ENCODE data around the gene MAGI1.

MAGI1 gene

DNA sequence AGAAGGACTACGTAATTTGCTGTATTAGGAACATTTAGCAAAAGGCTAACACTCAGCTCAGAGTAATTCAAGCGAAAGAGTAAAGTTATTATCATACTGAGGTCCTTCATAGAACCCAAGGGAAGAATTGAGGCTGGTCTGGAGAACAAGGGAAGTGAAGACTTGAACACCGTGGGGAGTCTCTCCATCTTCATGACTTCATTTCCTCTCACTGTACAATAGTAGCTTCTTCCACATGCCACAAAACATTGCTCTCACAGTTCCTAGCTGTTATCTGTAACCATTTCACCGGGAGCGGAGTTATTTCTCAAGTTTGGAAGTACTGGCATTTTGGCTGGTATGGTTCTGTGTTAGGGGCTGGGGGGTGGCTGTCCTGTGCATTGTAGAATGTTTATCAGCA lies 69.7 kb downstream of the MAGI1 start:
- no peak for DNase-seq

DNA sequence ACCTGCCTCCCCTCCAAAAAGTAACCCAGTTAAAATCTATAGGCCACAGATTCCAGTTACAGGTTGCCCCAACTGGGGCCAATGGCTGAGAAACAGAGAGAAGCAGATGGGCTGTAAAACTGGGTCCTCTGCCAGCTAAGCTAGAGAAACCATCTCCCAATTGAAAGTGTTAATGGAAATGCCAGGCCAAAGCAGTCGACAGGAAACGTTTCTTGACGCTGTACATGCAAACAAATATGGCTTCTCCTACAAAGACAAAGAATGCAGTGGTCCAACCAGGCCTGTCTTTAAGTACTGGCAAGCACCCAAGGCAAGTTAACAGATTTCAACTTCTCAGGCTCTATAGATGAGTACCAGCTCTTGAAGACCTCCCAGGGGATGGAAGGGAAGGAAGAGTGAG lies 71.3 kb downstream of the MAGI1 start:
- DNase-seq = no peak

DNA sequence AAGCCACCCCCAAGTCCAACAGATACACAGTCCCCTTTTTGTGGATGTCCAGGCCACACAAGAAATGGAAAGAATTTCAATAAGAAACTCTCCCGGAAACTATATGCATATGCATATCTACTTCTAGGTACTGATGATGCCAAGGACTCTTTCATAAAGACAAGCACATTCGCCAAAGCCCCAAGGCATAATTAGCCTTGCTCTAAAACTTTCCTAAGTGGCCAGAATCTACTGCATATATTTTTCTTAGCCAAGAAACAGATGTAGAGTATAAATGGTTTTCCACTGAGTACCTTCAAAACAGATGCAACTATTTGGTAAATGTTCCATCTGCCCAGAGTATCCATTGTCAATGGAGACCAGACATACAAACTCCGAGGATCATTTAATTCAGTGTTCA lies 73.9 kb downstream of the MAGI1 start:
- DNase-seq = no peak

DNA sequence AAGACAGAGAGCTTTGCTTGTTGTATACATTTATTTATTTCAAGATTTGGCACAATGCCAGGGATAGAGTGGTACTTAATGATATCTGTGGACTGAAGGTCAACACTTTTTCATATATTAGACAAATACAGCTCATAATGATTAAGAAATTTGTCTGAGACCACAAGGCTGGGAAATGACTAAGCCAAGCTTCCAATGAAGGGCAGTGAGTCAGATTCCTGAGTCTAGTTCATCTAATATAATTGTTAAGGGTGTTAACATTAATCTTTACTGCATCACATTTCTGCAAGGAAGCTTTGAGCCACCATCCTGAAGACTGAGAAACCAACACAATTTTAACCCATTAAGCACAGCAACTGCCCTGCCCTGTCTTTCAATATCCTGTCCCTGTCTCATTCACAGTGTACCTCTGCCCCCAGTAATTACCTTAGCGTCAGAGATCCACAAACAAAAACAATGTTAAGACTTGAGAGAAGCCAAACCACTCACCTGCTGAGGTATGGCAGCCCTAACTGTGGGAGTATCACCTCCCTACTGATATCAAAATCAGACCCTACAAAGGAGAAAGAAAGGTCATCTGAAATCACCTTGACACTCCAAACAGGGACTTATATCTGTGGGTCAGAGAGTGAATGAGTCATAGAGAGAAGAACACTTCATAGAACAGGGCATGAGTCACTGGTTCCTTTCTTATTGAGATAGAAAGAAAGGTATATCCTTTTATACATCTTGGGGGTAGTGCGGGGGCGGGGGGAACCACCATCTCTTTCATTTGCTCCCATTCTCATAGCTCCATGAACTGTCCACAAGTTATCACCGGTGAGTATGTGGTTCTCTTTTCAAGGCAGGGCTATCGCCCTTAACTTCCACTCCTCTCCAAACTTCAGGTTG lies 74.7 kb downstream of the MAGI1 start:
- DNase-seq = no peak

DNA sequence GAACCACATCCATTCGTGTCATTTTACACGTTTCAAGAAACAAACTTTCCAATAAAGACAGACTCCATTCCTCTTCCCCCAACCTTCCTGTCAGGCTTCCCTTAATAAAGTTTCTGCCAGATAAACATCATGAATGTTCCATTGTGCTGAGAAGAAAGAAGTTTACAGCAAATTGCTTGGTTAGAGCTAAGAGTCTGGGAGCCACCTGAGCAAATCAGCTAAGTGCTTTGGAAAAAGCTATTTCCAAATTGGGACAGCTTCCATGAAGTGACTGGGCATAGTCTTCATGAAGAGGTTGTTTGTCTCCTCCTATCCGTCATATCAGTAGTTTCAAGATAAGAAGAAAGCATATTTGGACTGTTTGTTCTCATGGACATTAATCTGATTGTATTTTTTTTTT lies 77.0 kb downstream of the MAGI1 start:
- no peak for DNase-seq

DNA sequence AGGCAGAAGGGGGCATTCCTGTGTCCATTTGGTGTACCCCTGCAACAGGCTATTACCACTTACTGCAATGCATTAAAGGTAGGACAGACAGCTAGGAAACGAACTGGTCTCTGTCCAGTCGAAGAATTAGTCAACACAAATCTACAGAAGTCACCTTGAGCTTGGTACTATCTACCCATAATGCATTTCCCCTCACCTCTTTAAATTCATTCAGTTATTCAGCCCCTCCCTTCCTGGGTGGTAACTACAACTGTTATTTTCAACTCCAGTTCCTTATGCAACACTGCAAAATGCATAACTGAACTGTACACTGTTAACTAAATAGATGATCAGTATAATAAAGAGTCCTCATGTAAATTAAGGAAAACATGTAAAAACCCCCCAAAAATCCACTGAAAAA lies 77.6 kb downstream of the MAGI1 start:
- no peak for DNase-seq

DNA sequence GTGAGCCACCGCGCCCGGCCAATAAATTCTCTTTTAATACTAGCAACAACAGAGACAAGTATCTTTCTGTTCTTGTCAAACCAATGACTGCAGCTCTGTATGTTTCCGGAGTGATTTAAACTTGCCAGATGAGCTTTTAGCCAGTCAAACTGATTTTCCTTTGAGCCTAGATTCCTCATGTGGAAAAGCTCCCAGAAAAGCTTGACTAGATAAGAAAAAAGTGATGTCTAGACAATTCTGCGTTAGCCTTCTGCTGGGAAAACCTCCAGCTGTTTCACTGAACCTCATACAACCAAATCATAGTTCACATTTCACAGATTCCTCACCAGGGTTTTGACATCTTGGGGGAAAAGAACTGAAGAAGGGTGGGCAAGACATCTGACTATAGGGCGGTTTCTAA lies 78.6 kb downstream of the MAGI1 start:
- DNase-seq = no peak

DNA sequence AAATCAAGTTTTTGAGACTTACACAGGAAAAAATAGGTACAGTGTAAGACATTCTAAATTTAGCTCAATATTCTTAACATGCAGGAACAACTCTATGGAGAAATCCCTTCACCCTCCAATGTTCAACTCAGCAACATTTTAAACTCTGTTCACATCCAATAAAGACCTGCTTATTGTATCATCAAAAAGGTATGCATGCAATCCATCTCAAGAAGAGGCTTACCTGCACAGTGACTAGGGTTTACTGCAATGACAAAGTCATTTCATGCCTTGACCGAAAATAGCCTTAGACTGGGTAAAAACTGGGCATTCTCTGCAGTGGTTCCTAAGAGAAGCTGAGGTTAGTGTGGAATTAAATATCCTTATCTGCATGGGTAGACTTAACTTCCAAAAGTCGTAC lies 80.5 kb downstream of the MAGI1 start:
- no peak for DNase-seq

DNA sequence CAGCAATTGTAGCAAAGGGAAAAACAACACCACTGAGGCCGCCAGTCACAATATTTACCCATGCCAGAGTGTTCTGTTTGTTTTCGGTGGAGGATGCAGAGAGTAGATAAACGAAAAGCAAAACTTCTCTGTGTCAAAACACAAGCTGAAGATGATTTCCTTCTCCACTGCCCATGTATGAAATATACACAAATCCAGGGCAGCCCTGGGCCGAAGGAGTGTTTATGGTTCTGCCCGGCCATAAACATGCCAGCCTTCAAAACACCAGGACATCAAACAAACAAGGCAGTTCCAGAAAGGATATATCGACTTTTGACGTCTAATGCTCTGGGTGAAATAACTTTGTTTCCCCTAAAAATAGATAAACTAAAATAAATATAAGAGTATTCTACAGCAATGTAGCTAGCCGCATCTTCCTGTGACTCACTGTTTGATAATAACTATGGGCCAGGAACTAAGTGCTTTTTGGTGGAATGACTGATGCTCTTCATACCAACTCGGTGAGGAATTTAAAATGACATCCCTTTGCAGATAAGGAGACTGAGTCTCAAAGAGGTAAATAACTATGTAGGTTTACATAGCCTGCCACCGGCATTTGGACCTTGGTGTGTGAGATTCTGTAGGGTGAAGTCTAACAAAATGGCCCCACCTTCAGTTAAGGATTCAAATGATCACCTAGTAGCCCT lies 82.8 kb downstream of the MAGI1 start:
- no peak for DNase-seq

DNA sequence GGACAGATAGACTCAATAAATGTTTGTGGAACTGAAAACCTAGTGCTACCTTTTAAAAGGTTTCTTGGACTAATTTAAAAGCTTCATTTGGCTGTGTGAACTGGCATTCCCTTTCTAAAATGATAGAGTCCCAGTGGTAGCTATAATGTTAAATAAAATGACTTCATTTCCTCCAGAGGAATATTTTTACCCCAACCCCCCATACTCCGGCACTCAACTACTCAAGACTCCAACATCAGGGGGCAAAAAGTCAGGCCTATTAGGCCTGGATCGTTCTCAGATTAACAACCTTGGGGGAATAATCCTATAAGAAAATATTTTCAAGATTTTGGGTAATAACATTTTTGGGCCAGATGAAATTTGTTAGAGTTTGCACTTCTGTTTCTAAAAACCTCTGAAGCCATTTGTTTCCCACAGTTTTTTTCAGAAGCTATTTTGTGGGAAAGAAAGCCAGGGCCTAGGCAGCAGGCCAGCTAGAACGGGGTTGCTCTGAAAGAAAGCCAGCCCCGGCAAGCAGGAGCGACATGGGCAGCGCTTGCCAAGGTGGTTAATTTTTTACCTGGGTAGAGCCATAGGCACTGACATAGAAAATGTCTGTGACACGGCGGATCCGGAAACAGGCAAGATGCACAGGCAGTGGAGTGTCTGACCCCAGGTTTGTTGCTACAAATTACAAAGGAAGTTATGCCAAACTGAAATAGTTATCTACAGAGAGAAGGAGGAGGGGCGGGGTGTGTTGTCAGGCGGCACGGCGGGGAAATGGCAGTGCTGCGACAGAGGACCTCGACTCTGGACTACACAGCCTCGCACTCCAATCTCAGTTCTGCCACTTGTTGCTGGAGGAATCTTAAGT lies 84.6 kb downstream of the MAGI1 start:
- no peak for DNase-seq

DNA sequence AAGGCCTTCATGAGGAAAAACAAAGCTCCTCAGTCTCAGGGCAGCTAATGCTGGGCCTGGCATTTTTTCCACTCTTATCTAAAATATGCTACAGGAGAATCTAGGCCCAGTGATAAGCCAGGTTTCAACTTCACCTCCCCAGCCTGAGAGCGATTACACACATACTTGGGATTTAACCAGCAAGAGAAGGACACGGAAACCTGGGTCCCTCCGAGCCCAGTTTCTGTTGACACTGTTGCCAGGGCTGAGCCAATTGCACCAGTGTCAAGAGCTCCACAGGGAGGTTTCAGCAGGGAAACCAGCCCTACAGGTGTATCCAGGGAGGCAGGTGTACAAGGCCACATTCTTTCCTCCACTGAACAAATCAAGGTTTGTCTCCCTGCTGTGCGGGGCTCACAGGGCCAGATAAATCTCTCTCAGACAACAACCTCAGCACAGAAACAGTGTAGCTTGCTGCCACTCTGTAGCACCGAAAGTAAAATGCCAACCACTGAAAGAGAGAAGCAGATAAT lies 85.4 kb downstream of the MAGI1 start:
- DNase-seq = peak; percentile 67

DNA sequence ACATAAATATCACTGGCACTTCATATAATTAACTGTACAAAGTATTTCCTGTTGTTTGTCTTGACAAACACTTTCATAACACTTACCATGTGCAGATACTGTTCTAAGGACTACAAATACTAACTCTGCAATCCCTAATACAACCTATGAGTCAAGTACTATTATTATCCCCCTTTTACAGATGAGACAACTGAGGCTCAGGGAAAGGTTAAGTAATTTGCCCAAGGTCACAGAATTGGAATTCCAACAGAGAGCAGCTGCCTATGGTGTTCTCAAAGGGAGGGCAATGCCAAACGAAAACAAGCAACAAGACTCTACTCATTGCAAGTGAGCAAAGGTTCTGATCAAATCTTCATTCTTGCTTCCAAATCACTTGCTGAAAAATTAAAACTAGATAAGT lies 85.9 kb downstream of the MAGI1 start:
- no peak for DNase-seq

DNA sequence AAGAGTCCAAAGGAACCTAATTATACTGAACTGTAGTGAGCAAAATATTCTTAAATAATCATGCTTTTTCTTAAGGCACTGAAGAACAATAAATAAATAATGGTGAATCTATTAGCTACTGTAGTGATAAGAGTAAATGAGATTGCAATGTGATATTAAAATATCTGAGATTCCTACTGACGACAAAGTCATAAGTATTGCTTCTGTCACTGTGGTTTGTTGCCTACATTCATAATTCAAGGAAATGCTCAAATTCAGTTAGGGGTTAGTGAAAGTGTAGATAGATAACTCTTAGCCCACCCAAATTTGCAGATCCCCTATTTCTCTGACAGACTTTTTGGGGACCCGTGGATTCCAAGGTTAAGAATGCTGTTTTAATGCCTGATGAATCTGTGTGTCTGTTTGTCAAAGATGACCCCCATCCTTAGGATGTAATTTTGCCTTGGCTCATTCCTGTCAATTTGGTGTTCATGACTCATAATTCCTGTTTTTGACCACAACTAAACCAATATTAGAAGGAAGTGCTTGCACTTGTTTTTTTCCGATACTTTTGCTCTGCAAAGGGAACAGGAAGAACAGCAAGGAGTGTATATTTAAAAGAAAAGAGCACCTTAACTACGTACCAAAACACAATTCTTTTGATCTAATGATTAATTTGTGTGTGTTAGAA lies 86.7 kb downstream of the MAGI1 start:
- DNase-seq = no peak

DNA sequence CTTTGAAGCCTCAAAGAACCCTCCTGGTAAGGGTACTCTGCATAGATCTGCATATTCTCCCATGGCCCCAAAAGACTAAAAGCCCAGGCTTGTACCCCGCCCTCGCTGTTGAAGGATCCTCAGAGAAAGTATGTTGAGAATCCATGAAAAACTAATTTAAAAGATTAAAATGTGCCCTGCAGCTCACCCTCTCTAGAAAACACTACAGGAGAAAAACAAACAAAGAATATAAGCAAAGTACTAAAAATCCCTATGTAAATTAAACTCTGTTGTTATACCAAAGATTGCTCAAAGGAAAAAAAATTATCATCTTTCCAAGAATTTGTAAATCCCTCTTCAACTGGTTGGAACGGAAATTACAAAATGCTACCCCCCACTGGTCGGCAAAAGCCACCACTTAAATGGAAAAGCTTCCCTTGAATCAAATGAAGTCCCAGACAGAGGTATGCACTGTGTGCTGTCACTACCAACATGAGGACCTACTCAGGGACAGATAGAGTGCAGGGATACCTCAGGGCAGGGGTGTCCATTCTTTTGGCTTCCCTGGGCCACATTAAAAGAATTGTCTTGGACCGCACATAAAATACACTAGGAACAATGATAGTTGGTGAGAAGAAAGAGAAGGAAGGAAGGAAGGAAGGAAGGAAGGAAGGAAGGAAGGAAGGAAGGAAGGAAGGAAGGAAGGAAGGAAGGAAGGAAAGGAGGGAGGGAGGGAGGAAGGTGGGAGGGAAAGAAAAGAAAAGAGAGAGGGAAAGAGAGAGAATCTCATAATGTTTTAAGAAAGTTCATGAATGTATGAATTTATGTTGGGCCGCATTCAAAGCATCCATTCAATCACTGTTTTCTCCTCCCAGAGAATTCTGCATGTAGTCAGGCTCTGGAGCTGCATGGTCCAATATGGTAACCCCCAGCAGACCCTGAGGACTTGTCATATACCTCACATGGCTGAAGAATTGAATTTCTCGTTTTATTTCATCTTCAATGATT lies 88.1 kb downstream of the MAGI1 start:
- no peak for DNase-seq

DNA sequence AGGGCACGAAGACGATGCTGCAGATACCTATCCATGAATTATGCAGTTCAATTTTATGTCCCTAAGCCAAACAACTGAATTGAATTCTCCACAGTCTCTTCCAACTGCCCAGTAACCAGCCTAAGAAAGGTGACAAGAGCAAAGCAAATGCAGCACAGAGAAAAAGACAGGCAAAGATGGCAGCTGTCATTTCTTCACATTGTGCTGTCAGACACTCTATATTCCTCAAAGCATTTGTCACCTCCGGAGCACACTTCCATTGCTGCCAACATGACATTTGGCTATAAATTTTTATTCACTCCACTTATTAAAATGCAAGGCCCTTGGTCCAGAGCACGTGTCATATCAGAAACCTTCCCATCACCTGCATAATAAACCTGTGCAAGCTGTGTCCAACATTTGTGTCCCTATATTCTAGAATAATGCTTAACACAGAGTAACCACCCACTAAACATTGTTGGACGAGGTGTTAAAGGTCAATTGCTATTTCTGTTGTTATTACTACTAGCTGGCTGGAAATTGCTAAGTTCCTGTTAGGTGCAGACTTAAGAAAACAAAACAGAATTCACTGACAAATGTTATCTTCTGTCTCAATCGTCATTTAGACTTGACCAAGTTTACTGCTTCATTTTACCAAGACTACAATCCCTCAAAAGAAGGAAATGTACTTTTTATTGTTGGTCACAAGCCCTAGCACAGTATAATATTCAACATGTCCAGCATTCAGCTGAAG lies 89.7 kb downstream of the MAGI1 start:
- no peak for DNase-seq

DNA sequence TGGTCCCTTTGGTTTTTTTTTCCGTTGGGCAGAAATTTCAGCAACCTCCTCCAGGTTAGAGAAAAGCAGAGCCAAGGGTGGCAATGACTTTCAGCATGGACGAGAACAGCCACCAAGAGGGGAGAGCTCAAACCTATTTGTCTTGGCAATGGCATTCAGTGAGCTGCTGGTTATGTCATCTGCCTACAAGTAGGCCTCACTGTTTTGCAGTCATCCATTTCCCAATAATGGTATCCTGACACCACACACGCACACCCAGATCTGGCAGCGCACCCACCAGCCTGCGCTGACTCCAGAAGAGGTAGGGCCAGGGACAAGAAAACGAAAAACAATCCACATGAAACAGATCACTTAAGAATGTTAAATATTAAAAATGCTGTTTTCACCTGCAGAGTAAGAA lies 92.3 kb downstream of the MAGI1 start:
- DNase-seq = no peak

DNA sequence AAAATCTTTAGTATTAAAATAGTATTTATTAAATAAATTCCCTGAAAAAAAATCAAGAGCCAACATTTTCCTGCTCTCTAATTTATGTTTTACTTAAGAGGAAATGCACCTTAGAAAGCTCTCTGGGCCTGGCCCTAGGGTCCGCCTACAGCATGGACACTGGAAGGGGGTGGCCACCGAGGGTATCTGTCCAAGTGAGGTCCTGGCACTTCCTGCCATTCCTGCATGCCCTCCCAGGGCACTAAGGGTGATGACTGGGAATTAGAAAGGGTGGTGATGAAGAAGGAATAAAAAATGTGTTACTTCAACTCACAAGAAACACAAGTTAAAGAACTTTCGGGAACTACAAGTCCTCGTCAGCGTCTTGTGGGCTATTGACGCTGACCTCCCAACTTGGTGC lies 92.8 kb downstream of the MAGI1 start:
- no peak for DNase-seq

DNA sequence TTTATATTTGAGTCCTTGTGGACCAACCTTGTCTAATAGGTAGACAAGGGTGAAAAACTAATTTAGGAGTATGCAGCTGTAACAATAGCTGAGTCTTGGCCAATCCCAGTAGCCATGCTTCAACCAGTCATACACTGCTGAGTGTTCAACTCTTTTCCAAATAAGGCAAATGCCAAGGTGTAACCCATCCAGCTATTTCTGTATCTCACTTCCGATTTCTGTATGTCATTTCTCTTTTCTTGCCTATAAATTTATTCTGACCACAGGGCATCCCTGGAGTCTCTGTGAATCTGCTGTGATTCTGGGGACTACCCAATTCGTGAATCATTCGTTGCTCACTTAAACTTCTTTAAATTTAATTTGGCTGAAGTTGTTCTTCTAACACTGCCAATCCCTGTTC lies 93.2 kb downstream of the MAGI1 start:
- DNase-seq = no peak

DNA sequence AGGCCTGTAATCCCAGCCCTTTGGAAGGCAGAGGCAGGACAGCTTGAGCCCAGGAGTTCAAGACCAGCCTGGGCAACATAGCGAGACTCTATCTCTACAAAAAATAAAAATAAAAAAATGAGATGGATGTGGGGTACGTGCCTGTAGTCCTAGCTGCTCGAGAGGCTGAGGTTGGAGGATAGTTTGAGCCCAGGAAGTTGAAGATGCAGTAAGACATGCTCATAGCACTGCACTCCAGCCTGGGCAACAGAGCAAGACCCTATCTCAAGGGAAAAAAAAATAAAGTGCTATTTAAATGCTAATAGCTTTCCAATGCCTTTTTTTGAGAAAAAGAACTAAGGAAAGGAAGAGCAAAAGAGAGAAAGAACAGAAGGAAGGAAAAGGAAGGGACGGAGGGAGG lies 94.5 kb downstream of the MAGI1 start:
- DNase-seq = no peak

DNA sequence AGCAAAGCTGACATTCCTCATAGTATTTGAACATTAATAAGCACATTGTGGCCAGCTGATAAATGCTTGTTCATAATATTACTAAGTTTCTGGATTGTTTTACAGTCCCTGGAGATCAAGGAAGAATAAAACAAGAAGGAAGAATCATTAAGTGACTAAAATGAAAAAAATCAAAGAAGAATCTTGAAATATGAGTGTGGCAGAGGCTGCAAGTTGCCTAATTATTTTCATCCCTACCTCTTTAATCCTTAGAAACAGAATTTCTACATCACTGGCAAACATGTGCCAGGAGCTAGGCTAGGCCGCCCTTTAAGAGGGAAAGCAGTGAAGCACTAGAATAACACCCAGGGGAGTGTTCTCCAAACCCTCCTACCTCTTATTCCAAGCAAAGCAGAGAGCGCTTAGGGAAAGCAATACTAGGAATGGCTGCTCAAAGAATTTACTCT lies 98.9 kb downstream of the MAGI1 start:
- DNase-seq = no peak

DNA sequence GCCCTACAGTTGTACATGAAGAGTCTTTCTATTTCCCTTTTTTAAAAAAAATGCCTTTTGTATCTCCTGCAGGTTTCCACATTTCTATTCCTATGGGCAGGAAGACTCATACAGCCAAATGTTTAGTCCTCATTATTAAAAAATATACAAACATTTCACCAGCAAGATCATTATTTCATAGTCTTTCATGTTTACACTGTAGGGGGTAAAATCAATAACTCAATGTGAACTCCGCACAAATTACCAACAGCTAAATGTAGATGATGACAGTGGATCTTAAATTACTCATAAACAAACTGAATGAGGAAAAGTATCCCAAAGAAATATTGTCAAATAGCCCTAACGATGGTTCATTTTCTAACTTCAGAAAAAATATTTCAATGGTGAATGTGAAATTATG lies 99.5 kb downstream of the MAGI1 start:
- no peak for DNase-seq
